Ishikawa (cell line): ENCODE results near the gene SLC27A4.

Experiments used
- CEBPB ChIP-seq: IDR thresholded peaks from 2 replicates; pipeline ENCODE4 v1.6.1; 2012
- CREB1 ChIP-seq: IDR thresholded peaks from 2 replicates; pipeline ENCODE4 v1.6.1; 2012; ENCODE audit warnings: low read depth
- EP300 ChIP-seq: IDR thresholded peaks from 2 replicates; pipeline ENCODE4 v1.6.1; 2012; ENCODE audit warnings: borderline replicate concordance
- FOXM1 ChIP-seq: IDR thresholded peaks from 2 replicates; pipeline ENCODE4 v1.6.1; 2012; ENCODE audit warnings: low read depth, borderline replicate concordance
- NFIC ChIP-seq: IDR thresholded peaks from 2 replicates; pipeline ENCODE4 v1.6.1; 2012
- RAD21 ChIP-seq: IDR thresholded peaks from 2 replicates; pipeline ENCODE4 v1.6.1; 2012; ENCODE audit warnings: low read depth
- TAF1 ChIP-seq: IDR thresholded peaks from 2 replicates; pipeline ENCODE4 v1.6.1; 2012; ENCODE audit warnings: low read depth, mild to moderate bottlenecking
- TEAD4 ChIP-seq: IDR thresholded peaks from 2 replicates; pipeline ENCODE4 v1.6.1; 2012
- YY1 ChIP-seq: IDR thresholded peaks from 2 replicates; pipeline ENCODE4 v1.6.1; 2012; ENCODE audit warnings: low read depth
- TF ChIP-seq, protein P1 (sequence below): IDR thresholded peaks from 2 replicates; pipeline ENCODE4 v1.6.1; 2012; ENCODE audit warnings: low read depth, mild to moderate bottlenecking
- TF ChIP-seq, protein P2 (sequence below): IDR thresholded peaks from 2 replicates; pipeline ENCODE4 v1.6.1; 2012

GRCh38 chr9:128408963-128409431 lies 68.7 kb downstream of the SLC27A4 start:
- no peak for TF ChIP-seq YY1
- TF ChIP-seq CEBPB = no peak
- TF ChIP-seq RAD21 = no peak
- TF ChIP-seq, protein P1, sequence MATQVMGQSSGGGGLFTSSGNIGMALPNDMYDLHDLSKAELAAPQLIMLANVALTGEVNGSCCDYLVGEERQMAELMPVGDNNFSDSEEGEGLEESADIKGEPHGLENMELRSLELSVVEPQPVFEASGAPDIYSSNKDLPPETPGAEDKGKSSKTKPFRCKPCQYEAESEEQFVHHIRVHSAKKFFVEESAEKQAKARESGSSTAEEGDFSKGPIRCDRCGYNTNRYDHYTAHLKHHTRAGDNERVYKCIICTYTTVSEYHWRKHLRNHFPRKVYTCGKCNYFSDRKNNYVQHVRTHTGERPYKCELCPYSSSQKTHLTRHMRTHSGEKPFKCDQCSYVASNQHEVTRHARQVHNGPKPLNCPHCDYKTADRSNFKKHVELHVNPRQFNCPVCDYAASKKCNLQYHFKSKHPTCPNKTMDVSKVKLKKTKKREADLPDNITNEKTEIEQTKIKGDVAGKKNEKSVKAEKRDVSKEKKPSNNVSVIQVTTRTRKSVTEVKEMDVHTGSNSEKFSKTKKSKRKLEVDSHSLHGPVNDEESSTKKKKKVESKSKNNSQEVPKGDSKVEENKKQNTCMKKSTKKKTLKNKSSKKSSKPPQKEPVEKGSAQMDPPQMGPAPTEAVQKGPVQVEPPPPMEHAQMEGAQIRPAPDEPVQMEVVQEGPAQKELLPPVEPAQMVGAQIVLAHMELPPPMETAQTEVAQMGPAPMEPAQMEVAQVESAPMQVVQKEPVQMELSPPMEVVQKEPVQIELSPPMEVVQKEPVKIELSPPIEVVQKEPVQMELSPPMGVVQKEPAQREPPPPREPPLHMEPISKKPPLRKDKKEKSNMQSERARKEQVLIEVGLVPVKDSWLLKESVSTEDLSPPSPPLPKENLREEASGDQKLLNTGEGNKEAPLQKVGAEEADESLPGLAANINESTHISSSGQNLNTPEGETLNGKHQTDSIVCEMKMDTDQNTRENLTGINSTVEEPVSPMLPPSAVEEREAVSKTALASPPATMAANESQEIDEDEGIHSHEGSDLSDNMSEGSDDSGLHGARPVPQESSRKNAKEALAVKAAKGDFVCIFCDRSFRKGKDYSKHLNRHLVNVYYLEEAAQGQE = no peak
- TF ChIP-seq CREB1 = no peak
- TF ChIP-seq, protein P2, sequence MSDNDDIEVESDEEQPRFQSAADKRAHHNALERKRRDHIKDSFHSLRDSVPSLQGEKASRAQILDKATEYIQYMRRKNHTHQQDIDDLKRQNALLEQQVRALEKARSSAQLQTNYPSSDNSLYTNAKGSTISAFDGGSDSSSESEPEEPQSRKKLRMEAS = no peak
- no peak for TF ChIP-seq TAF1
- TF ChIP-seq EP300 = no peak
- TF ChIP-seq FOXM1 = no peak
- no peak for TF ChIP-seq TEAD4
- TF ChIP-seq NFIC = no peak
